Activated CD8-positive, alpha-beta memory T cell treated with anti-CD3 and anti-CD28 coated beads for 36 hours (primary cell): ENCODE data around the gene CSTPP1. TPM values are rescaled to one million over a fixed set of nuclear protein-coding genes. Genes with fewer than 3 reads are reported as not detected.

ENCODE experiments used
- CTCF ChIA-PET: fragments of 350-600 bp; sonication (Branson Sonifier 250); formaldehyde crosslinking; loops from one replicate; lab custom pipeline; 2021; ENCODE audit warnings: antibody characterized with exemption; lab: Charles Lee
- POLR2A ChIA-PET: fragments of 350-600 bp; sonication (Branson Sonifier 250); formaldehyde crosslinking; loops from one replicate; lab custom pipeline; 2021; ENCODE audit warnings: antibody characterized with exemption; lab: Charles Lee
- total RNA-seq, 2 experiments: library from RNA; stranded (reverse); gene quantifications; one replicate each; pipeline ENCODE4 v1.2.3, GENCODE V29; 2021

The CSTPP1 gene
- total RNA-seq, 2 experiments from 2014 or later: 15.7 to 16.0 TPM

DNA sequence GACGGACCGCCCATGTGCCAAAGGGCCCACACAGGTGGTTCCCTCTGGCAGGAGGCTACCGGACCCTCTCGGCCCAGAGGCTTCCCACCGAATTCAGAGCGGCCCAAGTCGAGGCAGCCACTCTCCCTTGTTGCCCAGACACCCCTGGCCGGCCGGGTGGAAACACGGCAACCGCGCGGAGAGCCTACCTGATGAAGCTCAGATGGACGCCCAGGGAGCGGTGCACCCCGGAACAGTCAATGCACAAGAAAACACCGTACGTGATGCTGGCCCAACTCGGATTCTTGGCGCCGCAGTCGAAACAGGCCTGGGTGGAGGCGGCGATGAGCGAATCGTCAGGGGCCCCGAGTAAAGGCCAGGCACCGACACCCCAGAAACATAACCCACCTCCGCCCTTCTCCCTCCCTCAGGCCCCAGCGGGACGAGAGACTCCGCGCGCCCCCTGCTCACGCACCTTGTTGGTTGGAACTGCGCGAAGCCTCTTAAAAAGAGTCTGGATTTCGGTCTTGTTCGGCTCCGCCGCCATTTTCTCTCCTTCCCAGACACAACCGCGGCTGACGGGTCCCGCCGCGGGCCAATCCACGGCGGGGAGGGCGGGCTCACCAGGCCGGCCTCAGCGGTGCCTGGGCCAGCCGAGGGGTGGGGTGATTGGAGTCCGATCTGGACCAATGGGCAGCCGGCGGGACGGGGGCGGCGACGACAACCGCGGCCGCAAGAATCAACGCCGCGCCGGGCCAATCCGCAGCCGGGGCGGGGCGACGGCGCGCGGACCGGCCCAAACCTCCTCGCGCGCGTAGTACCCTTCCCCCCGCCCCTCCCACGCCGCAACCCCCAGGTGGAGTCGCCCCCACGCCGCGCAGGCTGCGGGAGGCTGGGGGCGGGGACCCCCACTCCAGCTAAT lies 240.0 kb downstream of the CSTPP1 start, which contains the start of gene ARFGAP2:
Gene ARFGAP2, minus strand, starts transcription at position 552 of the 901 bp plus-strand sequence. Its CDS starts 26 bp downstream, at position 526.
- POLR2A ChIA-PET: interaction anchor here (0.5 to 1.0 kb wide), 2 partner anchors 38 to 291 kb away, joined by 3 to 5 read pairs; partner anchors contain the start of gene DDB2
- CTCF ChIA-PET: interaction anchor here (0.6 to 3.4 kb wide), 9 partner anchors 9 to 149 kb away, joined by 4 to 30 read pairs (median 8); partner anchors contain the start of genes DDB2, NR1H3 and PACSIN3

DNA sequence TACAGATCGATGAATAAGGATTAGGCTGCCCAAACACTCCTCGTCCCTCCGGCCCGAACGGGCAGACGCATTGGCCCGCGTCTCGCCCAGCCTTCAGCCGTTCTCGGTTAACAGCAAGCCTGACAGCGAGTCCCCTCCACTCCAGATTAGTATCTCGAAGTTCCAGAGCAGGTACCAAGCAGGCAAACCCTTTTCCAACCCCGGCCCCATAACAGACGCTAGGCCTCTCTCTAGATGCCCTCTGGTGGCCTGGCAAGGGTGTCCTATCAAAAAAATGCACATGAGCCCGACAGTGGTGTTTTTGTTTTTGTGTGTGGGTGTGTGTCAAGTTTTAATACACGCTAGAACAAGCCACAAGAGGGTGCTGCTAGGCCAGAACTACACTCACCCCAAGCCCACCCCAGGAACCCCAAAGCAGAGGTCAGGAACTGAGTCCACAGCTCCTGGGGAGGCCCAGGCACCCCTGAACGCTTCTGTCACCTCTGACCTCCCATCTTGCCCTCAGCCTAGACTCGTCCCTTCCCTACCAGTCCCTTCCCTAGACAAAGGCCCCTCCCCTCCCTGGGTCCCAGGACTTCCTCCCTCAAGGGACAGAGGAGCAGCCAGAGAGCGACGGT lies 240.8 kb downstream of the CSTPP1 start:
- CTCF ChIA-PET: interaction anchor here (0.7 to 3.4 kb wide), 13 partner anchors 8 to 234 kb away, joined by 3 to 30 read pairs (median 5); partner anchors contain the start of genes ACP2, DDB2, NR1H3 and PACSIN3
- POLR2A ChIA-PET: interaction anchor here (1.0 kb wide), 1 partner anchor 37 kb away, joined by 5 read pairs; the partner anchor contains the start of gene DDB2

GRCh38 chr11:47177846-47178245 lies 241.3 kb downstream of the CSTPP1 start:
- POLR2A ChIA-PET: no interaction called here
- CTCF ChIA-PET: interaction anchor here (0.6 to 3.4 kb wide), 16 partner anchors 7 to 234 kb away, joined by 3 to 30 read pairs (median 4); partner anchors contain the start of genes ACP2, DDB2, NR1H3 and PACSIN3

DNA sequence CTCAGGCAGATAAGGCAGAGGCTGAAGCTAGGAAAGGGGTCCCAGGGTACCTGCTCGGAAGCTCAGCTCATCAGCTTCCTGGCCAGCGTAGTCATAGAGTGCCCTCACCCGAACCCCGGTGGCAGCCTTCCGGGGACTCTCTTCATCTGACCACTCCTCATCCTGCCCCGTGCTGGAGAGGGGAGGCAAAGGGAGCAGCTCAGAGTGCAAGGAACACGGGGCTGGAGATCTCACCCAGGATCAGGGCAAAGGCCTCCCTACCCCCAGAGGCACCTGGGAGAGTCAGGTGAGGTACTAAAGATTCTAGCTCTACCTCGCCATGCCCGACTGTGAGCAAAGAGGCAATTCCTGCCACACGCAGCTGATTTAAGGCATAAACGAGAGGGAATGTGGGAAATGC lies 241.8 kb downstream of the CSTPP1 start:
- ChIA-PET CTCF (interaction anchor here (0.6 to 3.4 kb wide), 14 partner anchors 11 to 233 kb away, joined by 3 to 30 read pairs (median 3); partner anchors contain the start of genes ACP2, DDB2, NR1H3 and PACSIN3), POLR2A (no interaction called here)

DNA sequence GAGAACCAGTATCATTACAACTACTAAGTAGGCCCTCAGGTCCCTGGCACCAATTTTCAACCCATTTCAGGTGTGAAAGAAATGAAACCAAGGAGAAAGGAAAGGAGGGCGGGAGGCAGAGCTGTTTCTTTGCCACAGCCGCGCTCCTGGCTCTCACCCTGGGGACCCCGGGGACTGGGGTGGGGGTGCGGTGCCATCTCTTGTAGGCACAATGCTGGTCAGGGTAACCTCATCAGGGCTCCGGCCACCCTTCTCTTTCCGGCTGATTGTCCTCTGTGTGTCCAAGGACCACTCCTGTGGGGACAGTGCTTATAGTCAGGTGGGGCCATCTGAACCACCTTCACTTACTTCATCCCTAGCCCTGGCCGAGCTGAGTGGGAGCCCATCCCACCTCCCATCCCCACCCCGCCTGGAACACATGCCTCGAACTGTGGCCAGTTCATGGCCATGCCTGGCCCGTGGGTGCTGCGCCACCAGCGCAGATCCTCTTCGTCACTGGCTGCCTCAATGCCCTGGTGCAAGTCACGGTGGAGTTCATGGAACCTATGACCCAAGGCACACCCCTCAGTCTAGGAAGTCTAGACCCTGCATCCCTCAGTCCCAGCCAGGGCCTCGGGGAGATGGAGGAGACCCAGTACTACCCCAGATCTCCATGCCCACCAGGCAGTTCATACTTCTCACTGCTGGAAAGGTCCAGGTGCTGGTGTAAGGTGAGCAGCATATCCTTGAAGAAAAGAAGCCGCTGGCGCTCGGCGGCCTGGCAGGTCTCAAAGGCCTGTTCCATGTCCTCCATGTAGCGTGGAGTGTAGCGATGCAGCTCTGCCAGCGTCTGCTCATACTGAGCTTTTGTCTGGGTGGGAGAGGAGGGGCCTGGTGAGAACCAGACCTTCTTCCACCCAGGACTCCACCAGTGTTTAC lies 242.4 kb downstream of the CSTPP1 start:
- CTCF ChIA-PET: interaction anchor here (0.9 to 3.4 kb wide), 15 partner anchors 10 to 93 kb away, joined by 3 to 30 read pairs (median 5); partner anchors contain the start of genes ACP2, DDB2 and PACSIN3
- POLR2A ChIA-PET: no interaction called here

DNA sequence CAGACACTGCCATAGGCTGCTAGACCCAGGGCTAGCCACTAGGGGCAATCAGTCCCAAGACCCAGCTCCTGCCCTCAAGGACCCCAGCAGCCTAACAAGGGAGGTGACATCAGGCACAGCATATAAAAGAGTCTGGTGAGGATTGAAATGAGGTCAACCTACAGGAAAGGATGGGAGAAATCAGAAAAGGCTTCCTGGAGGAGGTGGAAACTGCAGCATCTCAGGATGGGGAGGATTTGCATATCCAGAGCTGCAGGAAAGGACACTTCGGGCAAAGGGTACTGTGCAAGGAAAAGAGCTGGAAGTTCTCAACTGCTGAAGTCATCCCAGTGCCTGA lies 243.1 kb downstream of the CSTPP1 start:
- CTCF ChIA-PET: interaction anchor here (0.9 to 3.4 kb wide), 7 partner anchors 10 to 194 kb away, joined by 3 to 30 read pairs (median 5); partner anchors contain the start of genes ACP2, DDB2 and PACSIN3
- POLR2A ChIA-PET: interaction anchor here (0.5 kb wide), 1 partner anchor 49 kb away, joined by 3 read pairs; no protein-coding TSS in a partner anchor

- POLR2A ChIA-PET: interaction anchor here (0.5 kb wide), 1 partner anchor 49 kb away, joined by 3 read pairs; no protein-coding TSS in a partner anchor
These were observed 243.6 kb downstream of the CSTPP1 start for GRCh38 chr11:47180006-47180787.

DNA sequence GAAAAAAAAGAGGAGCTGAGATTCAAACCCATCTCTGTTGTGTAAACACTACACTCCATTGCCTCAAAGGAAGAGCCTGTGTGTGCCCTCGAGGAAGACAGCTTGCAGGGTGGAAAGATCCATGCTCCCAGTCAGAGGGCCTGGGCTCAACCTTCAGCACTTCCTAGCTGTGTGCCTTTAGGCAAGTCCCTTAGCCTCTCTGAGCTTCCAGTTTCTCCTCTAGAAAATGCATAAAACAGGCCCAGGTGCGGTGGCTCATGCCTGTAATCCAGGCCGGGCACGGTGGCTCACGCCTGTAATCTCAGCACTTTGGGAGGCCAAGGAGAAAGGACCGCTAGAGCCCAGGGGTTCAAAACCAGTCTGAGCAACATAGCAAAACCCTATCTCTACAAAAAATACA lies 244.7 kb downstream of the CSTPP1 start:
- ChIA-PET CTCF (interaction anchor here (0.7 to 0.9 kb wide), 2 partner anchors 44 to 246 kb away, joined by 3 to 4 read pairs; no protein-coding TSS in a partner anchor), POLR2A (no interaction called here)

More at GRCh38 chr11:47180006-47180787, 243.6 kb downstream of the CSTPP1 start:
- CTCF ChIA-PET: interaction anchor here (0.7 to 3.4 kb wide), 8 partner anchors 9 to 245 kb away, joined by 3 to 30 read pairs (median 4); partner anchors contain the start of genes ACP2, DDB2 and PACSIN3

DNA sequence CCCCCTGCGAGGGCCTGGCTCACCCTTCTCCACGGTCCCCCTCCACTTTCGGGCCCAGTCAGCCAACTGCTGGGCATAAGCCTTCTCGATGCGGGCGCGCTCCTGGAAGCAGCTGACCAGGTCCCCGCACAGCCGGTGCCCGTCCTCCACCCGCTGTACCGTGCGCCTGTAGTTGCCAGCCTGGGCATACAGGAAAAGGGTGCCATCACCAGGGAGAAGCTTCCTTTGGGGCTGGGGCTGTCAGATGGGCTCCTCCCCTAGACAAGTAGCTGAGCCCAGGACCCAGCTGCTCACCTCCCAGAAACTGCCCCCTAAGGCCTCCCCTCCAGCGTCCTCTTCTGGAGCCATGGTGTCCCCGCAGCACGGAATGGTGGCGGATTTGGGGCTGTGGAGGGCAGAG lies 245.8 kb downstream of the CSTPP1 start:
- POLR2A ChIA-PET: interaction anchor here (0.7 kb wide), 1 partner anchor 30 kb away, joined by 3 read pairs; no protein-coding TSS in a partner anchor
- CTCF ChIA-PET: interaction anchor here (1.2 to 1.4 kb wide), 2 partner anchors 15 to 65 kb away, joined by 3 to 4 read pairs; no protein-coding TSS in a partner anchor

DNA sequence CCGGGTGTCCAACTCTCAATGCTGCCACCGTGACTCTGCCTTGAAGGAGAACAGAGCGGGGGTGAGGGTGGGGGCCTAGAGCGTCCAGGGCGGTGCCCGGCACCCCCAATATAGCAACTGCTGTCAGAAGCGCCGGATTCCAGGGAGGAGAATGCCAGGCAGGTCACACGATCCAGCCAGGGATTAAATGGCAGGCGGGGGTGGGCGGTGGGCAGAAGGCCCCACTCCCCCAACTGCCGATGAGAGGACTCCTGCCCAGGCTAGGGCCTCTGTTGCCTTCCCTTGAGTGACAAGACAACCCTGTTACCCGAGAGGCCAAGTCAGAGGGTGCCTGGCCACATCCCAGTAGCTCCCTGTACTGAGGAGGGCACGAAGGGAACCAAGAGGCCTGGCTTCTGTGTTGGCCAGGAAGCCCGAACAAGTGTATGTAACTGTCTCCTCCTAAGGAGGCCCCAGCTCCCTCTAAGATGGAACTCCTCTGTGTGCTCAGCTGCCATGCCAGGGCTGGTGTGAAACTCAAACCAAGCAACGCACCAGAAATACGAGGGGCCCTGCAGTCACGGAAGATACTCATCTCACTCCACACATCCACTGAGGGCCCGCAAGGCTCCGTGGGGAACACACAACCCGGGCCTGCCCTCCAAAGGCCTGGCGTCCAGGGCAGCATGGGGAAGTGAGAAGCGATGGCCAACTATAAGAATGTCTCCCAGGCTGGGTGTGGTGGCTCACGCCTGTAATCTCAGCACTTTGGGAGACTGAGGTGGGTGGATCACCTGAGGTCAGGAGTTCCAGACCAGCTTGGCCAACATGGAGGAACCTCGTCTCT lies 246.7 kb downstream of the CSTPP1 start:
- CTCF ChIA-PET: interaction anchor here (0.6 to 1.4 kb wide), 3 partner anchors 8 to 64 kb away, joined by 3 to 4 read pairs (median 3); no protein-coding TSS in a partner anchor
- POLR2A ChIA-PET: no interaction called here

DNA sequence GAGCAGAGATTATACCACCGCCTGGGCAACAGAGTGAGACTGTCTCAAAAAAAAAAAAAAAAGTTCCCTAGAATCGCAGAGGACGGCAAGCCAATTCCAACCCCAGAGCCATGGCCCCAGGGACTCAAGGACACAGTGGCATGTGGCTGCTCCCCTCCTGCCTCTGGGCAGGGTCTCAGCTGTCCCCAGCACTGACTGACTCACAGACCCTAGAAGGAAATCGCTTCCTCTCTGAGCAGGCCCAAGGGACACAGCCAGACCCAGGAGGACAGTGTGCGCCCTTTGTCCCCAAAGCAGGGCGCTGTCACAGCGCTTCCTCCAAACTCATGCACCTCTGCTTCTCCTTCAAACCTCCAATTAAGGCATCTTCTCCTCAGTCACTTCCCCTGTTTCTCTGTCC lies 247.4 kb downstream of the CSTPP1 start:
- ChIA-PET POLR2A (no interaction called here), CTCF (interaction anchor here (0.6 kb wide), 1 partner anchor 95 kb away, joined by 3 read pairs; no protein-coding TSS in a partner anchor)

GRCh38 chr11:47184711-47185304 lies 248.2 kb downstream of the CSTPP1 start:
- ChIA-PET POLR2A (interaction anchor here (1.1 kb wide), 1 partner anchor 30 kb away, joined by 8 read pairs; the partner anchor contains the start of gene DDB2), CTCF (interaction anchor here (0.6 to 1.6 kb wide), 5 partner anchors 8 to 94 kb away, joined by 3 to 5 read pairs (median 3); partner anchors contain the start of gene ARFGAP2)

GRCh38 chr11:47185305-47186075 lies 248.9 kb downstream of the CSTPP1 start:
- POLR2A ChIA-PET: interaction anchor here (0.5 to 1.1 kb wide), 2 partner anchors 29 to 45 kb away, joined by 3 to 8 read pairs; partner anchors contain the start of gene DDB2
- CTCF ChIA-PET: interaction anchor here (1.0 to 1.6 kb wide), 4 partner anchors 9 to 81 kb away, joined by 3 to 5 read pairs (median 3); partner anchors contain the start of gene ARFGAP2

GRCh38 chr11:47186076-47186699 lies 249.6 kb downstream of the CSTPP1 start, which contains the start of gene PACSIN3:
Gene PACSIN3 (minus strand): TSS chr11:47186434. CDS start chr11:47182727, 3,707 bp downstream.
- CTCF ChIA-PET: interaction anchor here (1.1 to 6.8 kb wide), 5 partner anchors 8 to 73 kb away, joined by 3 to 30 read pairs (median 5); partner anchors contain the start of genes ACP2 and ARFGAP2
- POLR2A ChIA-PET: interaction anchor here (0.5 to 1.4 kb wide), 4 partner anchors 28 to 533 kb away, joined by 3 to 9 read pairs (median 5); partner anchors contain the start of gene DDB2
